ENCODE results near the gene MCM7. TPM values are rescaled to one million over a fixed set of nuclear protein-coding genes. Genes with fewer than 3 reads are reported as not detected.

Gene MCM7
- total and polyA plus RNA-seq, 2 of the 13 experiments (the other 11 are each of a cell fraction or from before 2014, with no cell fraction given) = 84.5 to 214 TPM

DNA sequence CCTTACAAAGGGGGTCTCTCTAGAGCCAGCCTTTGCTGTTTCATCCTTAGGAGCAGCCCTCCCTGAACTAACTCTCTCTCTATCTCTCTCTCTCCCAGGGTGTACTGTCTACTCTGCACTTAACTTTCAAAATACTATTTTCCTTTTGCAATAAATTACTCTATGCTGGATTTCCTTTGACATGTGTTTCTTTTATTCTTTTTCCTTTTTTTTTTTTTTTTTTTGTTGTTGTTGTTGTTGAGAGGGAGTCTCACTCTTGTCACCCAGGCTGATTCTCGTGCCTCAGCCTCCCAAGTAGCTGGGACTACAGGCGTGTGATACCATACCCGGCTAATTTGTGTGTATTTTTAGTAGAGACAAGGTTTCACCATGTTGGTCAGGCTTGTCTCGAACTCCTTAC lies 18.2 kb downstream of the MCM7 start (continued):
- TF ChIP-seq ZFP82 (CRISPR knock-in tag; IDR thresholded peaks at IDR 0.05; ENCODE audit: borderline replicate concordance) = no peak
- TF ChIP-seq AHR (CRISPR knock-in tag; IDR thresholded peaks at IDR 0.05) = no peak
- TF ChIP-seq SIN3A (IDR thresholded peaks at IDR 0.05; ENCODE audit: borderline replicate concordance, low read depth, low read length) = no peak
- no peak for TF ChIP-seq NRL (CRISPR knock-in tag; IDR thresholded peaks at IDR 0.05; ENCODE audit: borderline replicate concordance)
- no peak for TF ChIP-seq POLR2G (IDR thresholded peaks at IDR 0.05; ENCODE audit: low read depth, low read length)

DNA sequence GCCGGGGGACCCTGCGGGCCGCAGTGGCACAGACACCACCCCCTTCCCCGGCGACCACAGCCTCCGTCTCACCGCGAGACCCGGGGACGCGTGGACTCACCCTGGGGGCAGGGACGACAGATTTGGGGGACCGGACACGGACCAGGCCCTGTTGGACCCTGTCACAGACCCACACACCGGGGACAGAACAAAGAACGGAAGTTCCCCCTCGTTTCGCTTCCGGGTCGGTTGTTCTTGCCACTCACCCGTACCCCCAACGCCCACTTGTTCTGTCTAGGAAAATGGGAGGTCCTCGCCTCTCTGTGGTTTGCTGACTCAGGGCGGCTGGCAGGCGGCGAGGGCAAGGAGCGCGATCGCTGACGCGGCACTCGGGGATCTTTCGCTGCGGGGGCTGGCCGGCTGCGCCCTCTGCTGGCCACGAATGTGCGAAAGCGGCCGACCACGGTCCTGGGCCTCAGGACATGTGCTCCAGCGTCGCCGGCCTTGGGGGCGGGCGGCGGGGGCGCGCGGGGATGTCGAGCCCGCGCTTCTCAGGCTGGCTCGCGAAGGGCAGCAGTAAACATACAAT lies 19.6 kb downstream of the MCM7 start, which contains the start of gene ZNF3:
ZNF3 (minus strand) TSS at position 189 of the 568 bp plus-strand sequence. CDS start 4,366 bp downstream, outside the sequence.
- in situ Hi-C loops (cut with HindIII; ENCODE audit: extremely low pct_ligation_motif_present, low pct_unique_long_range_greater_than_20kb) = no loop called here
- H3K4me2 ChIP-seq (ENCODE audit: low read depth, low read length) = peak within 1 kb of the TSS; percentile 97
- DNase-seq (ENCODE audit: low spot score) (peak; percentile 98), ATAC-seq (peak; percentile 85), FAIRE-seq (peak; percentile 99)
- POLR2A ChIA-PET = interaction anchor here (0.9 to 2.1 kb wide), 3 partner anchors 20 to 84 kb away, joined by 3 to 8 read pairs (median 7); partner anchors contain the start of genes AP4M1 and MCM7
- no TSS peak for BruUV-seq (replicated peaks)
- CTCF ChIA-PET (ENCODE audit: low intra/inter-chr PET ratio, low total read pairs) = no interaction called here
- H2AFZ ChIP-seq (ENCODE audit: low read length) = no peak within 1 kb of the TSS
- 0% methylated on average over 13 of the region's 55 CpGs for WGBS (ENCODE audit: low lambda C conversion rate)
- H3K4me1 ChIP-seq (ENCODE audit: insufficient read depth, low read length) = peaks cover 44% of the 10 kb centered on the region
- peaks cover 5 to 11% of the 10 kb centered on the region in 2 experiments for H3K36me3 ChIP-seq (replicated peaks in 1 of 2; ENCODE audit: control insufficient read depth in 1 of 2, insufficient read depth in 2 of 2, low read length in 2 of 2)
- peak within 1 kb of the TSS; percentile 91 to 99 (median 92) for H3K4me3 ChIP-seq (replicated peaks in 1 of 3; ENCODE audit: insufficient read depth in 1 of 3, low read depth in 2 of 3, low read length in 3 of 3)
- H3K9ac ChIP-seq (ENCODE audit: insufficient read depth, low read depth, low read length) = peak within 1 kb of the TSS; percentile 99
- peak within 1 kb of the TSS; percentile 96 for H3K27ac ChIP-seq (ENCODE audit: extremely low read length, insufficient read depth, low read length)
- H3K79me2 ChIP-seq (ENCODE audit: insufficient read depth, low read length) = peaks cover 47% of the 10 kb centered on the region
- no peaks in the 10 kb centered on the region for H3K9me3 ChIP-seq (ENCODE audit: low read length)
- no peaks in the 10 kb centered on the region; a peak in 1 of 5 replicates for H3K27me3 ChIP-seq (ENCODE audit: control insufficient read depth in 1 of 2, insufficient read depth in 2 of 2, low read length in 2 of 2)
- intact Hi-C loops (cut with micrococcal nuclease; ENCODE audit: unreplicated experiment) = loop anchor here (5.0 kb wide), 1 partner anchor 46 kb away; the partner anchor contains the start of gene MBLAC1
- peaks cover 31% of the 10 kb centered on the region for H4K20me1 ChIP-seq (ENCODE audit: insufficient read depth, low read length)
- TF ChIP-seq, protein P1, sequence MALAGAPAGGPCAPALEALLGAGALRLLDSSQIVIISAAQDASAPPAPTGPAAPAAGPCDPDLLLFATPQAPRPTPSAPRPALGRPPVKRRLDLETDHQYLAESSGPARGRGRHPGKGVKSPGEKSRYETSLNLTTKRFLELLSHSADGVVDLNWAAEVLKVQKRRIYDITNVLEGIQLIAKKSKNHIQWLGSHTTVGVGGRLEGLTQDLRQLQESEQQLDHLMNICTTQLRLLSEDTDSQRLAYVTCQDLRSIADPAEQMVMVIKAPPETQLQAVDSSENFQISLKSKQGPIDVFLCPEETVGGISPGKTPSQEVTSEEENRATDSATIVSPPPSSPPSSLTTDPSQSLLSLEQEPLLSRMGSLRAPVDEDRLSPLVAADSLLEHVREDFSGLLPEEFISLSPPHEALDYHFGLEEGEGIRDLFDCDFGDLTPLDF (CRISPR knock-in tag; IDR thresholded peaks at IDR 0.05) = no peak
- TF ChIP-seq, protein P2, sequence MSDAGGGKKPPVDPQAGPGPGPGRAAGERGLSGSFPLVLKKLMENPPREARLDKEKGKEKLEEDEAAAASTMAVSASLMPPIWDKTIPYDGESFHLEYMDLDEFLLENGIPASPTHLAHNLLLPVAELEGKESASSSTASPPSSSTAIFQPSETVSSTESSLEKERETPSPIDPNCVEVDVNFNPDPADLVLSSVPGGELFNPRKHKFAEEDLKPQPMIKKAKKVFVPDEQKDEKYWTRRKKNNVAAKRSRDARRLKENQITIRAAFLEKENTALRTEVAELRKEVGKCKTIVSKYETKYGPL (CRISPR knock-in tag; IDR thresholded peaks at IDR 0.05) = no peak
- TF ChIP-seq, protein P3, sequence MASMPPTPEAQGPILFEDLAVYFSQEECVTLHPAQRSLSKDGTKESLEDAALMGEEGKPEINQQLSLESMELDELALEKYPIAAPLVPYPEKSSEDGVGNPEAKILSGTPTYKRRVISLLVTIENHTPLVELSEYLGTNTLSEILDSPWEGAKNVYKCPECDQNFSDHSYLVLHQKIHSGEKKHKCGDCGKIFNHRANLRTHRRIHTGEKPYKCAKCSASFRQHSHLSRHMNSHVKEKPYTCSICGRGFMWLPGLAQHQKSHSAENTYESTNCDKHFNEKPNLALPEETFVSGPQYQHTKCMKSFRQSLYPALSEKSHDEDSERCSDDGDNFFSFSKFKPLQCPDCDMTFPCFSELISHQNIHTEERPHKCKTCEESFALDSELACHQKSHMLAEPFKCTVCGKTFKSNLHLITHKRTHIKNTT (CRISPR knock-in tag; IDR thresholded peaks at IDR 0.05) = no peak
- peak; percentile 91; the same call in 1 of the 2 replicates for TF ChIP-seq ZNF558 (CRISPR knock-in tag; IDR thresholded peaks at IDR 0.05; ENCODE audit: borderline replicate concordance)
- TF ChIP-seq ATAD3A (CRISPR knock-in tag; IDR thresholded peaks at IDR 0.05) = no peak
- TF ChIP-seq, protein P4, sequence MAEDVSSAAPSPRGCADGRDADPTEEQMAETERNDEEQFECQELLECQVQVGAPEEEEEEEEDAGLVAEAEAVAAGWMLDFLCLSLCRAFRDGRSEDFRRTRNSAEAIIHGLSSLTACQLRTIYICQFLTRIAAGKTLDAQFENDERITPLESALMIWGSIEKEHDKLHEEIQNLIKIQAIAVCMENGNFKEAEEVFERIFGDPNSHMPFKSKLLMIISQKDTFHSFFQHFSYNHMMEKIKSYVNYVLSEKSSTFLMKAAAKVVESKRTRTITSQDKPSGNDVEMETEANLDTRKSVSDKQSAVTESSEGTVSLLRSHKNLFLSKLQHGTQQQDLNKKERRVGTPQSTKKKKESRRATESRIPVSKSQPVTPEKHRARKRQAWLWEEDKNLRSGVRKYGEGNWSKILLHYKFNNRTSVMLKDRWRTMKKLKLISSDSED (CRISPR knock-in tag; IDR thresholded peaks at IDR 0.05) = no peak
- TF ChIP-seq ZNF234 (CRISPR knock-in tag; conservative IDR thresholded peaks at IDR 0.05) = no peak
- TF ChIP-seq ZNF891 (CRISPR knock-in tag; IDR thresholded peaks at IDR 0.05) = peak; percentile 85
- peak; percentile 96 for TF ChIP-seq CAMTA2 (CRISPR knock-in tag; IDR thresholded peaks at IDR 0.05; ENCODE audit: borderline replicate concordance)
- no peak for TF ChIP-seq NR2F6 (IDR thresholded peaks at IDR 0.05)
- peak; percentile 85 for TF ChIP-seq NR2F6 (CRISPR knock-in tag; IDR thresholded peaks at IDR 0.05)
- TF ChIP-seq KAT8 (CRISPR knock-in tag; IDR thresholded peaks at IDR 0.05) = peak; percentile 96
- TF ChIP-seq ZNF329 (CRISPR knock-in tag; IDR thresholded peaks at IDR 0.05; ENCODE audit: low read depth) = 0 out of 2 replicates have a peak, but pooled peaks have one; percentile 85
- no peak; the same call in 1 of the 2 replicates for TF ChIP-seq ZBTB21 (CRISPR knock-in tag; IDR thresholded peaks at IDR 0.05)
- no peak for TF ChIP-seq CBX2 (IDR thresholded peaks at IDR 0.05; ENCODE audit: low read depth, low read length)
- TF ChIP-seq CBX2 (CRISPR knock-in tag; IDR thresholded peaks at IDR 0.05; ENCODE audit: low read depth) = no peak

All from HepG2 (cell line).